Stimulated activated CD4-positive, alpha-beta T cell treated with anti-CD3 and anti-CD28 coated beads, TNF-alpha, amount 100 ng/mL, for 48 hours (primary cell): Measurements from ENCODE around the gene SLC5A9.
"Not testable (repeated sequence)": the region's sequence is repeated elsewhere in the genome, so short reads cannot be mapped to it uniquely, and the experiment has no call there.

Experiments
- DNase-seq, 3 donors: peaks; one replicate each; pipeline ENCODE4 v3.0.0-alpha.2; 2020; ENCODE audit warnings: low read depth in 3 of 3

Gene SLC5A9

DNA sequence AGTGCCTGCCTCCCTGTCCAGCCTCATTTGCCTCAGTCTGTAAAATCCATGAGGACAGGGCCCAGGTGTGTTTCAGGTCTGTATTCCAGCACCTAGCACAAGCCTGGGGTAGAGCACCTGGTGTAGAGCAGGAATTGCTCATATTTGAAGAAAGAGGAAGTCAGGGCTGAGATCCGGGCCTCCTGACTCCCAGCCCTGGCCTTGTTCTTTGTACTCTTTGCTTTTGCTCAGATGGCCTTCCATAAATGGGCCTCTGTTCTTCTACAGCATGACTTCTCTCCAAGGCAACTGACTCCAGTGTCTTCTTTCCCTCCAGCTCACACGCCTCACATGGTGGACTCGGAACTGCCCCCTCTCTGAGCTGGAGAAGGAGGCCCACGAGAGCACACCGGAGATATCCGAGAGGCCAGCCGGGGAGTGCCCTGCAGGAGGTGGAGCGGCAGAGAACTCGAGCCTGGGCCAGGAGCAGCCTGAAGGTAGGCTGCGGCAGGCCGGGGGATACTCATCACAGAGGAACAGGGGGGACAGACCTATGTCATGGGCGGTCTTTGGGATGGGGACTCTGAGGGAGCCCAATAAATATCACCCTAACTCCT is 19.7 kb downstream of the SLC5A9 start:
- no peak for DNase-seq

DNA sequence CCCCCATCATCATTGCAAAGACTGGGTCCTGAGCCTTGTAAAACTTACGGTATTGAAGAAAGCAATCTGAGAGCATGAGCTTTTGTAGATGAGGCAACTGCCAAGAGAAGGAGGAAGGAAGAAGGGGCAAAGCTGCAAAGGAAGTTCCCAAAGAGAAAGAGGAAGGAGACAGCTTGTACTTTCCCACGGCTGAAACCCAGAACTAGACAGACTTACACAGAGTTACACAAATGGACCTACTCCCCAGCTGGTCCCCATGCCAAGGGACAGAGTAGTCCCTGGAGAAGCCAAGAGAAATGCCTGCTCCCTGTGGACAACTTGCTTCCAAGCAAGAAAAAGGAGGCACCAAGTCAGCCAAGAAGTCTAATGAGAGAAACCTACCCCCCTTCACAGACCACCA is 22.6 kb downstream of the SLC5A9 start:
- no peak for DNase-seq

DNA sequence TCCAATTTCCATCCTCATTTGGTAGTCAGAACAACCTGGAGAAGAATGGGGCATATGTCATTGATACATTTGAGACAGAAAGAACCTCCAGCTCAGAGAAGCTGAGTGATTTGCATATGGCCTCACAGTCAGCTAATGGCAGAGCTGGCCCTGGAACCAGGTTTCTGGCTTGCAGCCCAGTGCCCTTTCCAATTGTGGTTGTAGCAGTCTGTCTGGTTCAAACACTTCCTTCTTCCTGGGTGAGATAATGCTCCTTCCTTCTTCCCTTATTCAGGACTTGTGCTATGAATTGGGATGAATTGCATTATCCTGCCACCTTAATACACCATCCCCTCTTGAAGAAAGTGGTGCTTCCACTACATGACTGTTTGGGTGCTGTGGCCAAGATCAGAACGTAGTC is 24.2 kb downstream of the SLC5A9 start:
- DNase-seq, result no peak

DNA sequence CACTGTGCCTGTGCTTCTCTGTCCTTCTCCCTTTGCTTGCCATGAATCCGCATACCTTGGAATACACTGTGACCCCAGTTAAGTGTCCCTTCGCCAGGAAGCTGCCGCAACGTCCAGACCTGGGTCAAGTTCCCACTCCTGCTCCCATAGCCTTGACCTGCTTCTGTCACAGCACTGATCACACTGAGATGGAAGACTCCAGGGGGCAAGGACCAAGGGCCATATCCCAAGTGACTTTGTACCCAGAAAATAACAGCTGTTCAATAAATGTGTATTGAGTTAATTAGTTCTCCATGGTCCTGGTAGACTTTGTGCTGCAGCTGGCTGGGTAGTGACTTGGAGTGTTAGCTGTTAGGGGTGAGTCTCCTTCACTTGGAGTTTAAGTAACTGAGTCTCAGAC is 25.8 kb downstream of the SLC5A9 start:
- DNase-seq, result no peak

DNA sequence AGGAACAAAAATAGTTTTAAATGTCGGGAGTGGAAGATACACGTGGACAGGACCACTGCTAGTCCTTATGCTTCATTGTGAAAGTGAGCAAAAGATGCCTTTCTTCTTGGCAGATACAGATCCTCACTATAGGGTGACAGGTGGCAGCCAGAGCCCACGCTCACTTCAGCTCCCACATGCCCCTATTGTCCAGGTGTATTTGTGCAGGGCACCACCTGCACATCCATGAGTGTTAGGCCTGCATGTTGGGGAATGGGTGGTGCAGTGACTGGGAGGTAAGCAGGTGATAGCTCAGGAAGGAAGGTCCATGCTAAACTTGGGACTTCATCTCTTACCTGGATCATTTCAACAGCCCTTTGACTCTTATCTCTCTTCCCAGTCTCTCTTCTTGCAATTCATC is 27.4 kb downstream of the SLC5A9 start:
- DNase-seq, result no peak

DNA sequence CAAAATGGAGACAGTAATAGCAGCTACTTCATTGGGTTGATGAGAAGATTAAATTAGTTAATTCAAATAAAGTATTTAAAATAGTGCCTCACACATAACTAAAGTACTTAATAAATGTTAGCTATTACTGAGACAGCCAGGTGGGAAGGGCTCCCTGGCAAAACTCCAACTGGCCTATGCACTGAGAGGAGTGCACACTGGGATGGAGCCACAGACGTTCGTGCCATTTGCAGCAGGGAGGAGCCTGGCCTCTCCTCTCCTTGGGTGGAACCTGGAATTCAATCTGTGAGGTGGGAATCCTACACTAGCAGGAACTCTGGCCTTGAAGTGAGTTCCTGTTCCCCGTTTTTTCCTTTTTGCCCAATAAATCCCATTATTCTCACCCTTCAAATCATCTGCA is 28.1 kb downstream of the SLC5A9 start:
- no peak for DNase-seq

DNA sequence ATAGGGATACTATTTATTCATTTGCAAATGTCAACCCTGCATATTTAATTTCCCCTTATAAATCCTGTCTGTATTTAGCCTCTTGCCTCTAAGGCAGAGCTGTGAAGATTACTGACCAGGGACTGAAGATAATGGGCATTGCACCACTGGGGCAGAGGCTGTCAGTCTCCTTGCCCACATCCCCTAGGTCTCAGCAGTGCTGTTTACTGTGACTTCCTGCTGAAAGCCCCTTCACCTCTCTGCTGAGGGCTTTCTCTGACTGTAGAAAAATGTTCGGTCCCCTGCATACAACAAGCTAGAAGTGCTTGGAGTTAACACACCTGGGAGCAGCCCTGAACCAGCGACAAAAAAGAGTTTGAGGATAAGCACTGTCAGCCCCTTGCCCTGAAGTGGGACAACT is 28.8 kb downstream of the SLC5A9 start:
- no peak for DNase-seq

DNA sequence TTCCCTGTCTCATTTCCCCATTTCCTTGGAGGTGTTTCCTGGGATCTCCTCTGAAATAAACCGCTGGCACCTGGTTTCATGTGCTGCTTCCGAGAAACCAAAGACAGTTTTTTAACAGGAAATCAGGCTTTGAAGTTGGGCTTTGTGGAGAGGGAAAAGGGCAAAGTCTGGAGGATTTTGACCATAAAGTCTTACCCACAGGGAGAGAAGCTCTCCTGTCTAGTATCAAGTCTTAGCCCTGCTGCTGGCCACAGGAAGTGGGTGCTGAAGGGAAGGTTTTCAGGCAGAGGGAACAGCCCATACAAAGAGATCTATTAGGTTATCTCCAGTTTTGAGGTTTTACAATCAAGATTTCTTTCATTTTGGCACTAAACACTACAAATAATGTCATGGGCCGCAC is 29.3 kb downstream of the SLC5A9 start:
- DNase-seq, result no peak

DNA sequence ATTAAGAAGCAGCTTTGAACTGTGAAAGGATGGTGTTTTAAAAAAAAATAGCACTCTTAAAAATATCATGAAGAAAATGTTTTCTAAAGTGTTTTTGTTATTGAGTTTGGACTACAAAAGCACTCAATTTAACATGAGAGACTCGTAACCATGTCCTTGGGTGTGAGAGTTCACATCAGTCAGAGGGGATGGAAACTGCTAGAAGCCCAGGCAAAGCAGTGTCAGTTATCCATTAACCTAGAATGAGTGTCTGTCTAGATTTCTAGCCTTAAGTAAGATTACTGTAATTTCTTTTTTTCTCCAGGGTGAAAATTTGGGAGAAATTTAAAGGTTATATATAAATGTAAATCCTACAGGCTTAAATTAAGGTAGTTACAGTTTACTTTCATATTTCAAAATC is 31.7 kb downstream of the SLC5A9 start:
- no peak for DNase-seq

DNA sequence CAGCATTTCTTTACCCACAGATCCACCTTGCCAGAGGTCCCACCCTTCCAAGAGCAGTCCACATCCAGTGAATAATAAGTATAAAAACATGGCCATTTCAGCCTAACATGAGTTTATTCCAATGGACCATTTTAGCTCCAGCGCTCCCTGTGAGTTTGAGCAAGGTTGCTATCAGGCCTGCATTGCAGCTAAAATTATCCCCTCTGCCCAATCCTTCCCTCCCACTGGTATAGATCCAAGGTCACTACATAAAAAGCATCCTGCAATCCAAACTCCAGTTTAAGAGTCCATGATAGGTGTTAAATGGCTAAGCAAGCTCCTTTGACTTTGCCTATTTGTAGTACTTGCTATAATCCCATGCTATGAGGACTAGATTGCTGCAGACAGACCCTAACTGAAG is 35.6 kb downstream of the SLC5A9 start:
- DNase-seq, result no peak

DNA sequence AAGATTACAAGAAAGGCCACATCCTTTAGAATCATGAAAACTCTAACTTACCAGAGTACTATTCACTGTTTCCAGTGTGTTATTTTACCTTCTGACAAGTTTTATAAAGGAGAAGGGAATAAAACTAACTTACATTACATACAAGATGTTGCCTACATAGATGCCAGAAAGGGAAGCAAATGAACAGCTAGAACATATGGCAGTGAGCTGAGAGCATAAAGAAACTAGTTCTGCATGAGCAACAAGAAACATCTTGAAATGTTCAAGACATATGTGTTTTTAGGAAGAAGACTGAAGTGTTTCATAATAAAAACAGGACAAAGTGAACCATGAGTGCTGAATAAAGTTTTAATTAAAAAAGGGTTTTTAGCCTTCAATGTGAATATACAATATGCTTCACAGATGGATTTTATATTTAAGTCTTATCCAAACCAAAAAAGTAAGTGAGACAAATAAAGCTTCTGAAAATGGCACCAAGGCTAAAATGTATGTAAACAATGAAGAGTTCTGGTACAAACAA is 39.4 kb downstream of the SLC5A9 start:
- no peak for DNase-seq

DNA sequence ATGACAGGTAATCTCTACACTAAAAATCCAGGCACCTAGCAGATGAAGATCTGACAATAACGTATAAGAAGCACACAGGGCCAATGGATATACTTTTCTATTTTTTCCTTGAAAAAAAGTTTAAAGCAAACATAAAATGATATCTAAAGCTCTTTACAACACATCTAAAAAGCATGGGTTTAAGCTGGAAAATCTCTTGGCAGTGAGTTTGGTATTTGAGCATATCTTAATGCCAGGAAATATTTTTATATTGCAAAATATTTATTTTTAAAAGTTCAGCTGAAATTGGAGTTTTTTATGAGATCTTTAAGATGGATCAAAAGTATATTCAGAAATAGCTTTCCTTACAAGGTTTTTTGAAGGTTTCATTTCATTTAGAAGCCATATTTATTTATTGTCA is 40.5 kb downstream of the SLC5A9 start:
- no peak for DNase-seq

DNA sequence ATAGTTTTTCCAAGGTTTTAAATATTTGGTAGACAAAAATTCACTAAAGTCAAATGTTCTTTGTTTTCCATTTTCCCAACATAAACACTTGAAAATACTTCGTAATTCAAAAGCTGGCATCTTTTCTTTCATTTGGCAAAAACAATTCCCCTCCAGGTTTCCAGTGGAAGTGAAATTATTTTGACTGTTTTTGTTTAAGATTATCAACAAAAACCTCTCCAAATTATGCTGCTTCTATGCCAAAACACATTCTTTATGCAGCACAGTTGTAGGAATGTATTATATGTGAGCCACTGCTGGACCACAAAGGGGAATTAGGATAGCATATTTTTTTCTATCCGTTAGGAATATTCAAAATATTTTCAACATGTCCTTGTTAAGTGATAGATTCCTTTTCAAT is 44.1 kb downstream of the SLC5A9 start:
- DNase-seq, result no peak

DNA sequence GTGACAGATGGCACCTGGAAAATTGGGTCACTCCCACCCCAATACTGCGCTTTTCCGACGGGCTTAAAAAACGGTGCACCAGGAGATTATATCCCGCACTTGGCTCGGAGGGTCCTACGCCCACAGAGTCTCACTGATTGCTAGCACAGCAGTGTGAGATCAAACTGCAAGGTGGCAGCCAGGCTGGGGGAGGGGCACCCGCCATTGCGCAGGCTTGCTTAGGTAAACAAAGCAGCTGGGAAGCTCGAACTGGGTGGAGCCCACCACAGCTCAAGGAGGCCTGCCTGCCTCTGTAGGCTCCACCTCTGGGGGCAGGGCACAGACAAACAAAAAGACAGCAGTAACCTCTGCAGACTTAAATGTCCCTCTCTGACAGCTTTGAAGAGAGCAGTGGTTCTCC is 54.9 kb downstream of the SLC5A9 start:
- DNase-seq, result not testable (repeated sequence)

DNA sequence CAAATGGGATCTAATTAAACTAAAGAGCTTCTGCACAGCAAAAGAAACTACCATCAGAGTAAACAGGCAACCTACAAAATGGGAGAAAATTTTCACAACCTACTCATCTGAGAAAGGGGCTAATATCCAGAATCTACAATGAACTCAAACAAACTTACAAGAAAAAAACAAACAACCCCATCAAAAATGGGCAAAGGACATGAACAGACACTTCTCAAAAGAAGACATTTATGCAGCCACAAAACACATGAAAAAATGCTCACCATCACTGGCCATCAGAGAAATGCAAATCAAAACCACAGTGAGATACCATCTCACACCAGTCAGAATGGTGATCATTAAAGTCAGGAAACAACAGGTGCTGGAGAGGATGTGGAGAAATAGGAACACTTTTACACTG is 59.8 kb downstream of the SLC5A9 start:
- DNase-seq, result not testable (repeated sequence)

DNA sequence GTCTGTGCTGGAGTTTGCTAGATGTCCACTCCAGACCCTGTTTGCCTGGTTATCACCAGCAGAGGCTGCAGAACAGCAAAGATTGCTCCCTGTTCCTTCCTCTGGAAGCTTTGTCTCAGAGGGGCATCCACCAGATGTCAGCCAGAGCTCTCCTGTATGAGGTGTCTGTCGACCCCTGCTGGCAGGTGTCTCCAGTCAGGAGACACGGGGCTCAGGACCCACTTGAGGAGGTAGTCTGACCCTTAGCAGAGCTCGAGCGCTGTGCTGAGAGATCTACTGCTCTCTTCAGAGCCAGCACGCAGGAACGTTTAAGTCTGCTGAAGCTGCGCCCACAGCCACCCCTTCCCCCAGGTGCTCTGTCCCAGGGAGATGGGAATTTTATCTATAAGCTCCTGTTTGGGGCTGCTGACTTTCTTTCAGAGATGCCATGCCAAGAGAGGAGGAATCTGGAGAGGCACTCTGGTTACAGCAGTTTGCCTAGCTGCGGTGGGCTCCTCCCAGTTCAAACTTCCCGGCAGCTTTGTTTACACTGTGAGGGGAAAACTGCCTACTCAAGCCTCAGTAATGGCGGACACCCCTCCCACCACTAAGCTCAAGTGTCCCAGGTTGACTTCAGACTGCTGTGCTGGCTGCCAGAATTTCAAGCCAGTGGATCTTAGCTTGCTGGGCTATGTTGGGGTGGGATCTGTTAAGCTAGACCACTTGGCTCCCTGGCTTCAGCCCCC is 62.3 kb downstream of the SLC5A9 start:
- not testable (repeated sequence) for DNase-seq

DNA sequence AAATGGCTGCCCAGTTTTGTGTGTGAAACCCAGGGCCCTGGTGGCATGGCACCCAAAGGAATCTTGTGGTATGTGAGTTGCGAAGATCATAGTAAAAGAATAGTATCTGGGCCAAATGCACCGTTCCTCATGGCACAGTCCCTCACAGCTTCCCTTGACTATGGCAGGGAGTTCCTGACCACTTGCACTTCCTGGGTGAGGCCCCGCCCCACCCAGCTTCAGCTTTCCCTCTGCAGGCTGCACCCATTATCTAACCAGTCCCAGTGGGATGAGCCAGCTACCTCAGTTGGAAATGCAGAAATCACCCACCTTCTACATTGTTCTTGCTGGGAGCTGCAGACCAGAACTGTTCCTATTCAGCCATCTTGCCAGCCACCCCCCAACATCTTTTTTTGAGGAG is 63.0 kb downstream of the SLC5A9 start:
- DNase-seq, result no peak

DNA sequence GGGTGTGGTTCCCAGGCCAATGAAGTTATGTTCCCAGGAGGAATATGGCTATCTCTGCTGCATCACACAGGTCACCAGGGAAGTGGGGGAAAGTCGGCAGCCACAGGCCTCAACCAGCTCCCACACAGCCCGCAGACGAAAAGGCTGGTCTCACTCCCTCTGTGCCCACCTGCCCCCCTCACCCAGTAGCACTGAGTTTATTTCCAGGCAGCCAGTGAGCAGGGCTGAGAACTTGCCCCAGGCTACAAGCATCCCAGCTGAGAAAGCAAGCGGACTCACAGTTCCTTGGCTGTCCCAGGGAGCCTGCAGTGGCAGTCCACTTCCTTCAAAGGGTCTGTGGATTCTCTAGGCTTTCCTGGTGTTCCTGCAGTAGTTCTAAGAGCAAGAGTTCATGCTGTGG is 68.9 kb downstream of the SLC5A9 start:
- DNase-seq, result no peak

DNA sequence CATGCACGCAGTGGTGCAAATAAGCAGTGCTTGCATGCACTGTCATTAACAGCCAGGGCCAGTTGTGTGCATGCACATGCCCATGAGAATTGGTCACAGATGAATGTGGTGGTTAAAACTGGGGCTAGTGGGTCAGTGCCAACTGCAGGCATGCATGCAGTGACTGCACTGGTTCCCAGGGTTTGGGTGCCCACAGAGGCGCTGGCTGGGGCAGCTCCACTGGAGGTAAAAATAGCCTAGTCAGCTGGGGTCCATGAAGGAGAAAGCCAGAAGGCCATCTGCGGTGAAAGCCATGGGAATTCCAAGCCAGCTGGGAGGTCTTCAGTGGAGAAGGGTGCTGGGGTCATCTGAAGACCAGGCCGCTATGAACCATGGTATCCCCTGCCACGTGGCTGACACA is 70.2 kb downstream of the SLC5A9 start:
- DNase-seq, result no peak

DNA sequence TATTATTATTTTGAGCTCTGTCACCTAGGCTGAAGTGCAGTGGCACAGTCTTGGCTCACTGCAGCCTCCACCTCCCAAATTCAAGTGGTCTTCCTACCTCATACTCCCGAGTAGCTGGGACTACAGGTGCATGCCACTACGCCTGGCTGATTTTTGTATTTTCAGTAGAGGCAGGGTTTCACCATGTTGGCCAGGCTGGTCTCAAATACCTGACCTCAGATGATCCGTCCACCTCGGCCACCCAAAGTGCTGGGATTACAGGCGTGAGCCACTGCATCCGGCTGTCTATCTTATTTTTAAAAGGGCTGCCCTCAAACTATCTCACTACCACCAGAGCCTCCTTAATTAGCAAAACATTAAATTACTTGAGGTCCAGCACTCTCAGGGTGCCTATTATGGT is 71.6 kb downstream of the SLC5A9 start:
- DNase-seq, result not testable (repeated sequence)

DNA sequence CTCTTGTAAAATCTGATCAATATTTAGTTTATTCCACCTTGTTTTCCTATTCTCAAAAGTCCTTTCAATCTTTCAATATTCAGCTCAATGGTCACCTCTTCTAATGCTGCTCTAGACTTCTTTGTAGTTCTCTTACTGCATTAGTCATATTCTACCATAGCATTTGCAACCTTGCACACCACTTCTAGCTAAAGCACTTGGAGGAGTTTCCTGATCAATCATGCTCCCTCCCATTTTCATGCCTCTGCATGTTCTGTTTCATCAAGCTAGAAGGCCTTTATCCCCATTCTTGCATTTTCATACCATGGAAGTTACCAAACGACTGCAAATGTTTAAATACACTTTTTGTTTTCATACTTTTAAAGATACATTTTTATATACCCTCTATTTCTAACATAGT is 72.1 kb downstream of the SLC5A9 start:
- DNase-seq, result no peak
